SH-SY5Y (cell line): ENCODE measurements around the gene EHMT1.

Experiments
- GATA2 ChIP-seq: IDR thresholded peaks from 2 replicates; pipeline ENCODE4 v1.6.1; 2011; ENCODE audit warnings: mild to moderate bottlenecking, low read depth, low read length
- GATA3 ChIP-seq: IDR thresholded peaks from 2 replicates; pipeline ENCODE4 v1.6.1; 2011; ENCODE audit warnings: low read depth, mild to moderate bottlenecking, low read length, moderate library complexity

DNA sequence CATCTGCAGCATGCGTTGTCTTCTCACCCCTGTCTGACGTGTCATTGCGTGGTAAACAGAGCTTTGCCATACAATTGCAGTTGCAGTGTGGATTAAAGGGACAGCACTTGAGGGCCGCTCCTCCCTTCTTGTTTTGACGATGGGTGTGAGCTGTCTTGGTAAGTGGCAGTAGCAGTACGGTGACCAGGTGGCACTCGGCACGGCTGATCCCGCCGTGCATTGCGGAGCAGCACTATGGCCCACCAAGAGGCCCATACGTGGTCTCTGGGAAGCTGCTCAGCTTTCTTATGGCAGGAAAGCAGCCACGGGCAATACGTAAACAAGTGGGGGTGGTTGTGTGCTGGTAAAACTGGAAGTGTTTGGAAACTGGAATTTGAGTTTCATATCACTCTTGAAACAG lies 25.1 kb downstream of the EHMT1 start:
- TF ChIP-seq GATA2 (no peak), GATA3 (no peak)
